Endothelial cell of umbilical vein (primary cell): ENCODE results near the gene SAMD10. TPM values are rescaled to one million over a fixed set of nuclear protein-coding genes. Genes with fewer than 3 reads are reported as not detected.

Experiments
- BruUV-seq: library from RNA; stranded (reverse); fragments of 400-500 nt; replicated peaks from 2 replicates; lab custom pipeline; 2021; lab: Mats Ljungman, UMichigan
- CTCF ChIA-PET: fragments of 300-600, 350-600 bp; sonication (Branson Sonifier 250); formaldehyde crosslinking; loops from one replicate; lab custom pipeline; 2021; ENCODE audit warnings: antibody characterized with exemption, inconsistent platforms; lab: Charles Lee
- POLR2A ChIA-PET: fragments of 300-600, 350-600 bp; sonication (Branson Sonifier 250); formaldehyde crosslinking; loops from one replicate; lab custom pipeline; 2021; ENCODE audit warnings: antibody characterized with exemption, inconsistent platforms; lab: Charles Lee
- DNase-seq: peaks from one replicate; pipeline ENCODE4 v3.0.0-alpha.2; 2011; ENCODE audit warnings: low read depth, low spot score
- FAIRE-seq: peaks from 2 replicates; lab custom pipeline; 2011; peaks lifted over from hg19 to GRCh38; lab: Jason Lieb, UNC
- H2AFZ ChIP-seq: 2 replicates; pipeline ENCODE4 v1.6.0; 2012; ENCODE audit warnings: low read depth, low read length, control low read depth, inconsistent platforms
- H3K27ac ChIP-seq: 2 replicates; pipeline ENCODE4 v1.5.1; 2011; ENCODE audit warnings: low read depth, mild to moderate bottlenecking, control low read depth, low read length, moderate library complexity; ENCODE audit not compliant: insufficient read depth
- H3K27me3 ChIP-seq, 2 experiments: 2 replicates each; pipeline versions ENCODE4 v1.6.0 to v1.6.1; 2011; ENCODE audit warnings: low read length in 2 of 2, mixed read lengths in 1 of 2; ENCODE audit not compliant: control insufficient read depth in 2 of 2, insufficient read depth in 2 of 2
- H3K36me3 ChIP-seq, 2 experiments: 2 replicates in 1 of 2; 3 replicates in 1 of 2; pipeline ENCODE4 v1.5.1; 2011; ENCODE audit warnings: low read length in 2 of 2, mild to moderate bottlenecking in 1 of 2, moderate library complexity in 1 of 2; ENCODE audit not compliant: control insufficient read depth in 2 of 2, insufficient read depth in 2 of 2; ENCODE audit errors: extremely low read depth in 1 of 2
- H3K4me1 ChIP-seq: 3 replicates; pipeline ENCODE4 v1.5.1; 2011; ENCODE audit warnings: mild to moderate bottlenecking, low read length; ENCODE audit not compliant: control insufficient read depth, insufficient read depth; ENCODE audit errors: extremely low read depth
- H3K4me2 ChIP-seq: 2 replicates; pipeline ENCODE4 v1.6.1; 2011; ENCODE audit warnings: low read length, control low read depth, mixed read lengths; ENCODE audit not compliant: insufficient read depth
- H3K4me3 ChIP-seq, 3 experiments: fragments of 200-600 bp in 1 of 3; sonication (generic), shearing (Covaris generic) in 1 of 3; replicated peaks in 1 of 3; 2 replicates each; pipeline ENCODE4 v1.5.1; 2011 to 2016; ENCODE audit warnings: control low read depth in 3 of 3, low read length in 3 of 3, mild to moderate bottlenecking in 2 of 3, inconsistent platforms in 1 of 3, low read depth in 1 of 3, moderate library complexity in 1 of 3; ENCODE audit not compliant: insufficient read depth in 1 of 3
- H3K79me2 ChIP-seq: 2 replicates; pipeline ENCODE4 v1.6.0; 2012; ENCODE audit warnings: low read length, inconsistent platforms; ENCODE audit not compliant: control insufficient read depth, insufficient read depth
- H3K9ac ChIP-seq: replicated peaks from 2 replicates; pipeline ENCODE3; 2011; ENCODE audit warnings: low read length, control low read depth; ENCODE audit not compliant: insufficient read depth; ENCODE audit errors: extremely low read depth
- H3K9me1 ChIP-seq: replicated peaks from 3 replicates; pipeline ENCODE4 v1.6.0; 2011; ENCODE audit warnings: mild to moderate bottlenecking, low read length; ENCODE audit not compliant: control insufficient read depth, insufficient read depth; ENCODE audit errors: extremely low read depth
- H3K9me3 ChIP-seq: replicated peaks from 2 replicates; pipeline ENCODE4 v1.5.1; 2012; ENCODE audit warnings: low read length, inconsistent platforms; ENCODE audit not compliant: control insufficient read depth, insufficient read depth
- H4K20me1 ChIP-seq: replicated peaks from 2 replicates; pipeline ENCODE3; 2011; ENCODE audit warnings: mild to moderate bottlenecking, low read length; ENCODE audit not compliant: control insufficient read depth, insufficient read depth; ENCODE audit errors: extremely low read depth
- CTCF ChIP-seq, 2 donors: IDR thresholded peaks; 1 replicate in 1 of 2; 2 replicates in 1 of 2; pipeline ENCODE4 v1.5.1; 2011; ENCODE audit warnings: low read length in 2 of 2, mild to moderate bottlenecking in 2 of 2, moderate library complexity in 2 of 2, control low read depth in 1 of 2, inconsistent platforms in 1 of 2, low read depth in 1 of 2; ENCODE audit not compliant: insufficient read depth in 1 of 2; ENCODE audit errors: extremely low read depth in 1 of 2
- EZH2 ChIP-seq: IDR thresholded peaks from 2 replicates; pipeline ENCODE4 v1.6.1; 2012; ENCODE audit warnings: borderline replicate concordance, low read depth, mild to moderate bottlenecking, moderate library complexity, low read length, inconsistent platforms; ENCODE audit not compliant: severe bottlenecking
- FOS ChIP-seq: IDR thresholded peaks from 2 replicates; pipeline ENCODE4 v1.6.1; 2011; ENCODE audit warnings: mild to moderate bottlenecking, low read length, moderate library complexity, borderline replicate concordance; ENCODE audit not compliant: insufficient read depth
- GATA2 ChIP-seq: IDR thresholded peaks from 2 replicates; pipeline ENCODE4 v1.7.0; 2011; ENCODE audit warnings: low read depth, mild to moderate bottlenecking, moderate library complexity, mixed read lengths, low read length; ENCODE audit not compliant: insufficient read length, insufficient read depth
- JUN ChIP-seq: IDR thresholded peaks from 2 replicates; pipeline ENCODE4 v1.6.1; 2011; ENCODE audit warnings: borderline replicate concordance, low read depth; ENCODE audit not compliant: insufficient read length, insufficient read depth
- MAX ChIP-seq: IDR thresholded peaks from 2 replicates; pipeline ENCODE4 v1.6.1; 2011; ENCODE audit not compliant: insufficient read depth, insufficient read length
- MYC ChIP-seq: IDR thresholded peaks from one replicate; pipeline ENCODE4 v1.6.1; 2011; ENCODE audit warnings: mild to moderate bottlenecking, low read depth, low read length
- POLR2A ChIP-seq: IDR thresholded peaks from 2 replicates; pipeline ENCODE4 v1.6.1; 2012; ENCODE audit warnings: low read depth, mild to moderate bottlenecking, control low read depth, low read length
- POLR2AphosphoS5 ChIP-seq: IDR thresholded peaks from 2 replicates; pipeline ENCODE4 v1.6.1; 2012; ENCODE audit warnings: low read depth, mild to moderate bottlenecking, control low read depth, low read length, moderate library complexity; ENCODE audit not compliant: insufficient read depth
- dilution Hi-C: fragments of 300-500 bp; cut with MboI; formaldehyde crosslinking; loops from one replicate; pipeline ENCODE4 v1.15.0; 2019; ENCODE audit warnings: low sequenced_read_pairs; ENCODE audit not compliant: extremely low pct_ligation_motif_present
- intact Hi-C: fragments of 100-400 bp; cut with micrococcal nuclease; formaldehyde crosslinking; loops from one replicate; pipeline ENCODE4 v1.10.0; 2022
- polyA plus RNA-seq, 4 experiments: library from polyadenylated mRNA; depleted of rRNA in 3 of 4; stranded (reverse) in 3 of 4; unstranded in 1 of 4; fragments of >200 nt; gene quantifications; 2 replicates each; pipeline versions ENCODE4 v1.2.1 to v1.2.3, GENCODE V29; 2011 to 2012; ENCODE audit warnings: missing spikeins in 1 of 4
- total RNA-seq: library from RNA; stranded (reverse); gene quantifications from 2 replicates; pipeline ENCODE4 v1.2.3, GENCODE V29; 2021

Gene SAMD10
- total and polyA plus RNA-seq, 2 donors (not counting 3 experiments of a cell fraction or from before 2014, with no cell fraction given): 4.7 to 5.3 TPM

GRCh38 chr20:63980806-63981728, 1.6 kb upstream of the SAMD10 start, which contains the start of gene PRPF6:
TSS of gene PRPF6 (plus strand) at chr20:63981132. CDS start at chr20:63981246, 114 bp downstream.
- peak; percentile 97 for FAIRE-seq
- dilution Hi-C loops: no loop called here

More at GRCh38 chr20:63980806-63981728, 1.6 kb upstream of the SAMD10 start, which contains the start of gene PRPF6:
- BruUV-seq: TSS peak; percentile 64
- Histone ChIP-seq H3K9ac (peak within 1 kb of the TSS; percentile 51), H3K79me2 (peaks cover 16% of the 10 kb centered on the region), H3K4me3 (peak within 1 kb of the TSS; percentile 25 to 67 (median 58)), H3K36me3 (peaks cover 3 to 10% of the 10 kb centered on the region in 2 experiments), H2AFZ (peak within 1 kb of the TSS; percentile 70), H3K27ac (peak within 1 kb of the TSS; percentile 6), H3K9me3 (no peaks in the 10 kb centered on the region), H3K27me3 (no peaks in the 10 kb centered on the region), H3K9me1 (no peaks in the 10 kb centered on the region), H4K20me1 (no peaks in the 10 kb centered on the region), H3K4me2 (peak within 1 kb of the TSS; percentile 74), H3K4me1 (peaks cover 20% of the 10 kb centered on the region)
- peak; percentile 94 for DNase-seq
- TF ChIP-seq CTCF (IDR thresholded peaks at IDR 0.05; ENCODE audit: extremely low read depth in 1 of 2, insufficient read depth in 1 of 2, low read depth in 1 of 2, low read length in 2 of 2): peak; percentile 87 to 95
- no peak for TF ChIP-seq GATA2
- TF ChIP-seq JUN: no peak
- peak; percentile 66 for TF ChIP-seq POLR2A
- peak; percentile 81 for TF ChIP-seq MAX
- TF ChIP-seq POLR2AphosphoS5: peak; percentile 60
- no peak for TF ChIP-seq FOS
- peak; percentile 86 for TF ChIP-seq MYC
- TF ChIP-seq EZH2: no peak
- POLR2A ChIA-PET: interaction anchor here (0.6 to 0.7 kb wide), 3 partner anchors 9 to 619 kb away, joined by 3 read pairs; no protein-coding TSS in a partner anchor
- intact Hi-C loops: loop anchor here (1.0 kb wide), 4 partner anchors 58 to 139 kb away; partner anchors contain the start of gene TCEA2
- CTCF ChIA-PET: interaction anchor here (0.6 to 4.2 kb wide), 30 partner anchors 9 to 485 kb away, joined by 3 to 34 read pairs (median 5); partner anchors contain the start of genes LKAAEAR1, OPRL1, PPDPF and PTK6
